Stimulated activated CD4-positive, alpha-beta T cell treated with anti-CD3 and anti-CD28 coated beads, Interleukin-4, amount 100 ng/mL, for 24 hours (primary cell): Measurements from ENCODE around the gene PTP4A2.
"Not testable (repeated sequence)": the region's sequence is repeated elsewhere in the genome, so short reads cannot be mapped to it uniquely, and the experiment has no call there.

Experiments used
- DNase-seq: peaks from one replicate; pipeline ENCODE4 v3.0.0-alpha.2; 2020

Gene PTP4A2

DNA sequence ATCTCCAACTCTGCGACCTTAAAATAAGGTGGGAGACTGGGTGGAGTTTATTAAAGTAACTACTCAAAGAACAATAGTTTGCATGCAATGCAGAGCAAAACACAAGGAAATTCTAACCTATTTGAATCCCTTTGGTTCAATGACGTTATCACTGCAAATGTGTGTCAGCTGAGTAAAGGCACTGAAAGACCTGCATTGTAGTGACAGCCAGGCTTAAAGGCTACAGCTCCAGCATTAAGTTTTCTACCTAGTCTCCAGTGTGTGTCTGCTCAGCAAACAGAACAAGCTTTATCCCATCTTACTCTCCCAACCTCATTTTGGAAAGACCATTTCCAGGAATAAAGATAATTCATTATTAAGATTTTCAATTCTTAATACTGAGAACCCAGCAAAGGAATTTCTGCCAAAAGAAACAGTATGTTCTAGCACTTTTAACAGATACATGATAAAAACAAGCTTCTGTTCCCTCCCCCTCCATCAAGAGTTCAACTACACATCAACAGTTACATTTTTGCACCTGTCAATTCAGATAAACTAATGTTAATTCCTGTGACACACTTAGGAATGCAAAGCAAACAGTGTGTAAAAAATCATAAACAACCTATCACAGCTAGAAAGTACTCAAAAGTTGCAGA is 14.2 kb downstream of the PTP4A2 start:
- no peak for DNase-seq

DNA sequence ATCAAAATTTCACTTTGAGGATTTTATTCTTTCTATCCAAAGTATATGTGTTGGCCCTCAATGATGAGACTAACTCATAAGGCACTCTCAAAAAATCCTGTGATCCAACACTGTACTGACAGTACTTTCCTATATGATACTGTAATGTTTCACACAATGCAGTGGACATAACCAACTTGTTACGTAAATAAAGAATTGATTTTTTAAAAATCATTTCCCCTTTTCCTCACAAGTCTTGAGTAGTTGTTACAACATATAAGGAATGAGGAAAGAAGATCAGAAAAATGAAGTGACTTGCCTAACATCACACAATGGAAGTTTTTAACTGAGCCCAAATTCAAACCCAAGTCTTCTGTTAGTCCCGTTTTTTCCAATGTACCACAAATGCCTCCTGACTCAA is 17.2 kb downstream of the PTP4A2 start:
- no peak for DNase-seq

DNA sequence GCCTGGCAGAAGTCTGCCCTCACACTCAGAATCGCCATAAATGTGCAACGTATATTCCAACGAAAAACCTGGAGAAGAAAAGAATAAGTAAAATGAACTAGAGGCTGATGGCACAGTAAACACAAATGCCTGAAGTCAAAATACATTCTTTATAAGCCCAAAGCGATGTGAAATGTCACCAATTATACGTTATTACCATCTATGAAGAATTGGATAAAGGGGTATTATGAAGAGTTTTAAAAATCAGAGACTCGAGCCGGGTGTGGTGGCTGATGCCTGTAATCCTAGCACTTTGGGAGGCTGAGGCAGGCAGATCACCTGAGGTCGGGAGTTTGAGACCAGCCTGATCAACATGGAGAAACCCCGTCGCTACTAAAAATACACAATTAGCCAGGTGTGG is 18.6 kb downstream of the PTP4A2 start:
- DNase-seq: no peak

DNA sequence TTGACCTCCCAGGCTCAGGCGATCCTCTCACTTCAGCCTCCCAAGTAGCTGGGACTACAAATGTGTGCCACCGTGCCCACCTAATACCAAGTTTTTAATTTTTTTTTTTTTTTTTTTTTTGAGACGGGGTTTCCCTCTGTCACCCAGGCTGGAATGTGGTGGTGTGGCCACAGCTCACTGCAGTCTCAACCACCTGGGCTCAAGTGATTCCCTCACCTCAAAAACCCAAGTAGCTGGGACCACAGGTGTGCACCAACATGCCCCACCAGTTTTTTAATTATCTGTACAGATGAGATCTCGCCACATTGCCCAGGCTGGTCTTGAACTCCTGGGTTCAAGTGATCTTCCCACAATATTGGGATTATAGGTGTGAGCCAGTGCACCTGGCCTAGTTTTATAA is 22.7 kb downstream of the PTP4A2 start:
- no peak for DNase-seq

DNA sequence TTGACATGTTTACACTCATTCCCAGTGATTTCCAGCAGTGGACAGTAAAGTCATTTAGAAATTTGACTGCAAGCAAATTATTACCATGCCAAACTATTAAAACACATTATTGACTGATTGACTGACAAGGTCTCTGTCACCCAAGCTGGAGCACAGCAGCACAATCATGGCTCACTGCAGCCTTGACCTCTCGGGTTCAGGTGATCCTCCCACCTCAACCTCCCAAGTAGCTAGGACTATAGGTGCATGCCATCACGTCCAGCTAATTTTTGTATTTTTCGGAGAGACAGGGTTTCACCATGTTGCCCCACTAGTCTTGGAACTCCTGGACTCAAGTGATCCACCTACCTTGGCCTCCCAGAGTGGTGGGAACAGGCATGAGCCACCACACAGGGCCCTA is 24.2 kb downstream of the PTP4A2 start:
- DNase-seq: no peak

DNA sequence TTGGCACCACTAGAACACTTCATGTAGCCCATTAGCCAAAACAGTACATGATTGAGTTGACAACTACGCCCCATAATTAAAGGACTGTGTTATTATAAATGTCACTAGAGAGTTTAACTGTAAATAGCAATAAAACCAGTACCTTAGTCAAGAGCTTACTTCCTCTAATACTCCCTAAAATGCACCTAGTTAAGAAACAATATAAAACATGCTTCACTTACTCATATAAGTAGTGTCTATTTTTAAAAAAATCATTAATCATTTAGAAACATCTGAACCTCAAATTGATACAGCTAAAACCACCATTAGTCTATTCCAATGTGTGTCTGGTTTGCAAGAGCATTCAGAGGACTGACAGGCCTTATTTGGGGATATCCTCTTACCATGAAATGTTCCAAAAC is 25.3 kb downstream of the PTP4A2 start:
- DNase-seq: no peak

DNA sequence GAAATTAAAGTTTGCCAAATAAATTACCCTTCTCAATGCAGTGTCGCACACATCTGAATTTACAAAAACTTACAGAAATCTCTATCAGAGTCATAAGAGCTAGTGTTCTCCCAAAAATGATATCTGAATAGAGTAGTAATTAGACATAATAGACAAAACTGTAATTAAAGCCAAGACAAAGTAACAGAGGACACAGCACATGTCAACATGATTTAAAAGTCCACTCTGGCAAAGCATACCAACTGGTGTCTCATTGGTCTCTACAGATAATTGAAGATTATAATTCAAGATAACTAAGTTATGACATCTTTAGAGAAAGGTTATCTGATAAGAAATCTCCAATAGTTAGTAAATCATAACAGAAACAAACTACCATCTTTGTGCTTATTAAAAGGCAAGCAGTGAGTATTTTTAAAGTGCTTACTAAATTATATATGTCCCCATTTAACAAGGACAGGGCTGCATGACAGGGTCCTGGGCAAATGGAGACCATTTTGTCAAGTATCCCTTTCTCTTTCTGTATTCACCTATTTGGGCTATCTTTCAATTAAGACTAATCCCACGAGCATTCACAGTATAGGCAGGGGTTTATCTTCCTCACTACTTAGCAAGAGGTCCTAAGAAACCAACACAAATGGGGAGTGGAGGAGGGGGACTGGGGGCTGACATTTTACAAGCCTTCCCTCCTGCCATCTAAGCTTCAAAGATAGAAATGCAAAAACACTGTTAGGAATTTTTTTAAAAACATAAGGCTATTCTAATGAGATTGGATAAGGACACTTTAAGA is 26.0 kb downstream of the PTP4A2 start:
- no peak for DNase-seq

DNA sequence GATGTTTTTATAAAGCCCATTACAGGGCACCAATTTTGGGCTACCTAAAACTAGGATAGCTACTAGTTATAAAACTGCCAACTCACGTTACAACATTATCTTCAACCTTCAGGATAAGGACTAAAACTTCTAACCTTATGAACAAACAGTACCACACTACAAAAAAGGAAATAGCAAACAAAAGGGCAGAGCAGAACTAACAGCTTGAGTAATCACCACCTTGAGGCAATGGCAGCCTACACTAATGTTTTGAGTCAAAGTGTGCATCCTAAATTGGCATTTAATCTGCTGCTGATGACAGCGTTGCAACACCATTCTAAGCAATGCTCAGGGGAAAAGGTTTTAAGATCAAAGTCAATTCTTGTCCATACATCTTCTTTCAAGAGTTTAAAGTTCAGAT is 27.2 kb downstream of the PTP4A2 start:
- DNase-seq: no peak

DNA sequence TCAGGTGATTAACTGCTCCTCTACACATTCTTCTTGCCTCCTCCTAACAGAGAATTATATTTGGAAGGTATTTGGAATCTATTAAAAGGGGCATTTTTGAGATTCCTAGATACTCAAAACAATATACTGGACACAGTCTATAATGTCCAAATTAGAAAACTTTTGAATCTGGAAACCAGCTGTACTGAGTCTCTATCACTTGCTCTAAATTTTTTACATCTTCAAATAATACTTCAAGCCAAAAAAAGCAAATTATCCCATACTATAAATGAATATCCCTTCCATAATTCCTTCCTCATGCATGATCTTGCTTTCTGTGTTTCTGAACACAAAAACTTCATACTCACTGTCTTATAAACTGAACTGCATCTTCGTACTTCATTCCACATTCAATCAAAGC is 28.5 kb downstream of the PTP4A2 start:
- DNase-seq: no peak

DNA sequence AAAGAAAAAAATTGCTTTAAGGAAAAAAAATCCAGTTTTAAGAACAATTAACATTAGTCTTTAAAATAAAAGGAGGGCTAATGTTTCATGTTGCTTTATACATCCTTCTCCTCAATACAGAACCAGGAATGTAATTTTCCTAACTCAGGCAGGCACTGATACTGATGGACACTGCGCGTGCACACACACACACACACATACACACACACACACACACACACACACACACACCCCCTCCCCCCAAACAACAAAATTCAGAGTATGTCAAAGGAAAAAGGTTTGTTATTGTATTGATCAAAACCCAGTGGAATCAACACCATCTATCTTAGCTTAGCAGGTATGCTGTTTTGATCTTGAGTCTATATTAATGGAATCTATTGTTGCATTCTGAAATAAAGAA is 31.6 kb downstream of the PTP4A2 start:
- DNase-seq: no peak

DNA sequence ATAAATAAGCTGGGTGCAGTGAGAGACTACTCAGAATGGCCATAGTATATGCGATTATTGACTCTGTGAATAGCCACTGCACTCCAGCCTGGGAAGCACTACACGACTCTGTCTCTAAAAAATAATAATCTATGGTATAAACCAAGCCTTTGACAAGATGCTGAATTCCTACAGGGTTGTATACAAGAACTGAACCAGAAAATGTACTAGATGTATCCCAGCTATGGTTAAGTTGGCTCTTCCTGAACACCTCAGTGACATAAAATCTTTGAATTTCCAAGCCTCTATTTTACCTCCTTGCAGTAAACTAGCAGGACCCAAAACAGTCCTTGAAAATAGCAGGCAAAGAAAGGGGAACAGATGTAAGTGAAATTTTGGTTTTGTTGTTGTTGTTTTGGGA is 32.5 kb downstream of the PTP4A2 start:
- no peak for DNase-seq

DNA sequence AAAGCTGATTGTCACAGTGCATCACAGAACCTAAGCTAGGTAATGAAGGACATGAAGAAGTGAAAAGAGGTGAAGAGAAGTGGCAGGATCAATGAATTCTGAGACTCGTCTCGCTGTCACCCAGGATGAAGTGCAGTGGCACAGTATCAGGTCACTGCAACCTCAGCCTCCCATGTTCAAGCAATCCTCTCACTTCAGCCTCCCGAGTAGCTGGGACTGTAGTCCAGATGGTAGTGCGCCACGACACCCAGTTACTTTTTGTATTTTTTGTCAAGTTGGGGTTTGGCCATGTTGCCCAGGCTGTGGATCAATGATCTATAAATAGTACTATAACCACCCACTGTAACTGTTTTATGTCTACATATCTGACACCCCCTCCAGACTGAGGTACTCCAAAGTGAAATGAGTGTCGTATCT is 33.1 kb downstream of the PTP4A2 start:
- DNase-seq: no peak

DNA sequence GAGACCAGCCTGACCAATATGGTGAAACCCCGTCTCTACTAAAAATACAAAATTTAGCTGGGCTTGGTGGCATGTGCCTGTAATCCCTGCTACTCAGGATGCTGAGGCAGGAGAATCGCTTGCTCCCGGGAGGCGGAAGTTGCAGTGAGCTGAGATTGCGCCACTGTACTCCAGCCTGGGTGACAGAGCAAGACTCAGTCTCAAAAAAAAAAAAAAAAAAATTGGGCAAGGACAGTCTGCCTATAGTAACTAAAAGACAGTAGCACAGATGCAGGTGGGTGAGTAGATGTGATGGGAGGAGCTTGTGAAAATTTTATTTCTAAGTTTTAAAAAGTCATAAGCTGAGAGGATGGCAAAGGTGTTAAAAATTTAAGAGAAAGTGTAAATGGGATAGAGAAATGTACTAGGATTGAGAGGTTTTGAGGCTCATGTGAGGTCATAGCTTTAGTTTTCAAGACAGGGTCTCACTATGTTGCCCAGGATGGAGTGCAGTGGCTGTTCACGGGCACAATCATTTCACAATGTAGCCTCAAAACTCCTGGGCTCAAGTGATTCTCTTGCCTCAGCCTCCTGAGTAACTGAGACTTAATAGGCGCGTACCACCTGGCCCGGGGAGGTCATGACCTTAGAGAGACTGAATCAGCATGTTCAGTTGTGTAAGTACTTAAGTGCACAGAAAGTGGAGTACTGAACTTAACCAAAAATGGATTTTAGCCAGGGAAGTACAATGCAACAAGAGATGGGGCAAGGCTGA is 33.7 kb downstream of the PTP4A2 start:
- no peak for DNase-seq

DNA sequence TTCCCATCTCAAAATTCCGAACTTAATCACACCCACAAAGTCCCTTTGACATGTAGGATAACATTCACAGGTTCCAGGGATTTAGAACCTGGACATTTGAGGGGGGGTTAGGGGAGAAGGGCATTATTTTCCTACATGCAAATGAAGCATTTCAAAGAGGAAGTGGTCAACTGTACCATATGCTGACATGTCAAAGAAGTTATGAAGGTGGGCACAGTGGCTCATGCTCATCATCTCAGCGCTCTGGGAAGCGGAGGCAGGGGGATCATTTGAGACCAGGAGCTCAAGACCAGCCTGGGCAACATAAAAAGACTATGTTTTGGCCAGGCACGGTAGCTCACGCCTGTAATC is 35.7 kb downstream of the PTP4A2 start:
- no peak for DNase-seq

DNA sequence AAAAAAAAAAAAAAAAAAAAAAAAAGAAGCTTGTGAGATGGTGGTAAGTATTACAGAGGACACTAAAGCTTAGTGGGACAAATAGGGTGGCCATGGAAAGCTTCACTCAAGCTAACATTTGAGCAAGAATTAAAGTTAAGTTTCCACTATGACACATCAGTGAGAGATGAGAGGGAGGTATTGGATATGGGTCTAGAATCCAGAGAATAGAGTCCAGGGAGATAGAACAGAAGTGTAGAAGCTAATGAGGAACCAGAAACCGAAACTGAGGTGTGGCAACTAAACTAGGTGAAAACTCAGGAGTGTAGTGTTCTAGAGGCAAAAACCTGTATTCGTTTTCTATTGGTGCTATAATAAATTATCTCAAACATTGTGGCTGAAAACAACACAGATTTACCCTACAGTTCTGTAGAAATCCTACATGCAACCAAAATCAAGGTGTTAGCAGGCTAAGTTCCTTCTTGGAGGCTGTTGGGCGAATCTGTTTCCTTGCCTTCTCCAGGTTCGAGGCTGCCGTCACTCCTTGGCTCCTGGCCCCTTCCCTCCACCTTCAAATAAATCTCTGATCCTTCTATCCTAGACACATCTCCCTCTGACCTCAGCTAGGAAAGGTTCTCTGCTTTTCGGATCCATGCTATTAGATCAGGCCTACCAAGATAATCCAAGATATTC is 36.2 kb downstream of the PTP4A2 start:
- no peak for DNase-seq

DNA sequence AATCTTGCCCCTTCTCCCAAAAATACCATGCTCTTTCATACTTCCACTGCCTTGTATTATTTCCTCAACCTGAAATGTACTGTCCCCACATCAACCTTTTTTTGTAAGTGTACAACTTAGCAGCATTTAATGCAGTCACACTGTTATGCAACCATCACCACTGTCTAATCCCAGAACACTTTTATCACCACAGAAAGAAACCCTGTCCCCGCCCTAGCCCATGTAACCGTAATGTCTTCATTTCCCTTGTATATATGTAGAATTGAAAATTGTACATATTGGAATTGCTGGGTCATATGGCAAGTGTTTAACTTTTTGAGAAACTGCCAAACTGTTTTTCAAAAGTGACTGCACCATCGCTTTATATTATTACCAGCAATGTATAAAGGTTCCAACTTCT is 37.4 kb downstream of the PTP4A2 start:
- DNase-seq: no peak

DNA sequence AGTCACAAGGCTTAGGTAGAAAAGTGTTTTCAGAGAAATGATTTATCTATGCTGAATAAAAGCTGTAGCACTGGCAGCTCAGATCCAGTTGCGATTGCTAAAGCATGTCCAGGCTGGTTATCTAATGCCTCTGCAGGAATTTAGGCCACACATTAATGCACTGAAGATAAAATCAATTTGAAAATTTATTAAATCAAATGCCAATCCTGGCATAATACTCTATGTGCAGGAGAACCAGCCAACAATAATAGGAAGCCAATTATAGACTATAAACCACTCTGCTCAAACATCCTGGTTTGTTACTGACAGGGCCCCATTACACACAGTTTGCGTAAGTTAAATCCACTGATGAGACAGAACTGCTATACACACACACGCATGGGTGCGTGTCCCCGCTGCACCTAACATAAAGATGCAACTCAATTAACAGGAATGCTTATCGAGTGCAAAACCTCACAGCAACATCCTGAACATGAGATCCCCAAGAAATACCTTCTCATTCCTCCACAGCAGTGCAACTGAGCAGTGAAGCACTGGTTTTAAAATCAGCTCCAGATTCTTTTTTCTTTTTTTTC is 40.6 kb downstream of the PTP4A2 start:
- DNase-seq: no peak

DNA sequence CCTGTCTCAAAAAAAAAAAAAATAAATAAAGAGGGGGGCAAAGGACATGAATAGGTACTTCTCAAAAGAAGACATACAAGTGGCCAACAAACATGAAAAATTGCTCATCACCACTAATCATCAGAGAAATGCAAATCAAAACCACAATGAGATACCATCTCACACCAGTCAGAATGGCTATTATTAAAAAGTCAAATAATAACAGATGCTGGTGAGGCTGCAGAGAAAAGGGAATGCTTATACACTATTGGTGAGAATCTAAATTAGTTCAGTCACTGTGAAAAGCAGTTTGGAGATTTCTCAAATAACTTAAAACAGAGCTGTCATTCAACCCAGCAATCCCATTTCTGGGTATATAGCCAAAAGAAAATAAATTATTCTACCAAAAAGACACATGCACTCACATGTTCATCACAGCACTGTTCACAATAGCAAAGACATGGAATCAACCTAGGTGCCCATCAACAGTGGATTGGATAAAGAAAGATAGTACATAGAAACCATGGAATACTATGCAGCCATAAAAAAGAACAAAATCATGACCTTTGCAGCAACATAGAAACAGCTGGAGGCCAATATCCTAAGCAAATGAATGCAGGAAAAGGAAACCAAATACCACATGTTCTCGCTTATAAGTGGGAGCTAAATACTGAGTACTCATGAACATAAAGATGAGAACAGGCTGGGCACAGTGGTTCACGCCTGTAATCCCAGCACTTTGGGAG is 42.5 kb downstream of the PTP4A2 start:
- not testable (repeated sequence) for DNase-seq

DNA sequence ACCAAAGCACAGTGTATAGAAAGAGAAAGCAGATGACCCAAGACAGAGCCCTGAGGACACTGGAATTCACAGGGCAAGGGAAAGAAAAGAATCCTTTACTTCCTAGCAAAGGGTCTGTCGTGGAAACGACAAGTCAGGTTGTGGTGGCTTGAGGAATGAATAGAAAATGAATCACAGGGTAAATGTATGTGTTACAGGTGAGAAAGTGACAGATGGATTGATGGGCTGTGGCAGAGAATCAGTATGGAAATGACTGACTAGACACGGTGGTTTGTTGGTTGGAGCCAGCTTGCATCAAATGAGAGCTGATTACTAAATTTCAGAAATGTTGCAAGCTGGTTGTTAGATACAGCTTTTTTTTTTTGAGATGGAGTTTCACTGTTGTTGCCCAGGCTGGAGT is 46.9 kb downstream of the PTP4A2 start:
- DNase-seq: peak; percentile 48

DNA sequence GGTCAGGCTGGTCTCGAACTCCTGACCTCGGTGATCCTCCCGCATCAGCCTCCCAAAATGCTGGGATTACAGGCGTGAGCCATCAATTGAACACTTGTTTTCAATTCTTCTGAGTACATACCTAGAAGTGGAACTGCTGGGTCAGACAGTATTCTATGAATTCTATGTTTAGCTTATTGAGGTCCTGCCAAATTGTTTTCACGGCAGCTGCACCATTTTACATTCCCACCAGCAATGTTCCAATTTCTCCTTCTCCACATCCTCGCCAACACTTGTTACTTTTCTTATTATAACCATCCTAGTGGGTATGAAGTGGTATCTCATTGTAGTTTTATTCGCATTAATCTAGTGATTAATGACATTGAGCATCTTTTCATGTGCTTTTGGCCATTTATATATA is 49.9 kb downstream of the PTP4A2 start:
- no peak for DNase-seq

DNA sequence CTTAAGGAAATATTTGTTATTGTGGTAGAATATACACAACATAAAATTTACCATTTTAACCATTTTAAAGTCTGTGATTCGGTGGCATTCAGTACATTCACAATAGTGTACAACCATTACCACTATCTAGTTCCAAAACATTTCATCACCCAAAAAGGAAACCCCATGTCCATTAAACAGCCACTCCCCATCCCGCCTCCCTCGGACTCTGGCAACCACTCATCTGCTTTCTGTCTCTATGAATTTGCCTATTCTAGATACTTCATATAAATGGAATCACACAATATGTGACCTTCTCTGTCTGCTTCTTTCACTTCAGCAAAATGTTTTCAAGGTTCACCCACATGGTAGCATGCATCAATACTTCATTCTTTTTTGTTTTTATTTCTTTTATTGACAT is 51.3 kb downstream of the PTP4A2 start:
- no peak for DNase-seq

DNA sequence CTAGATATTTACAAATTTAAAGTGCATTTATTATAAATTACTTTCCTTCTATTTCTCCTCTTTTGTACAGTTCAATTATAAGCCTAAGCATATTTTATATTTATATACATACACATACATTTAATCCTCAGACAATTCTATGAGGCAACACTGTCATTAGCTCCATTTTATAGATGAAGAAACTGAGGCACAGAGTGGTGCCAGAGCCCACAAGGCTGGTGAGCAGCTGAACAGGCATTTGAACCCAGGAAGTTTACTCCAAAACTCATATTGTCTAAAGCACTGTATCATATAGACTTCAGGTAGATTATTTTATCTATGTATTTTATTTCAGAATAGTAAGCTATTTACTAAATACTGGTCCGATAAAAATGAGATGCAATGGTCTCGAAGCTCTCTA is 52.3 kb downstream of the PTP4A2 start:
- no peak for DNase-seq
